ENCODE data around the gene ZFP69. TPM values are rescaled to one million over a fixed set of nuclear protein-coding genes. Genes with fewer than 3 reads are reported as not detected.

Gene ZFP69
- total and polyA plus RNA-seq, 2 donors (not counting 3 experiments of a cell fraction or from before 2014, with no cell fraction given) = 0.98 to 2.4 TPM

DNA sequence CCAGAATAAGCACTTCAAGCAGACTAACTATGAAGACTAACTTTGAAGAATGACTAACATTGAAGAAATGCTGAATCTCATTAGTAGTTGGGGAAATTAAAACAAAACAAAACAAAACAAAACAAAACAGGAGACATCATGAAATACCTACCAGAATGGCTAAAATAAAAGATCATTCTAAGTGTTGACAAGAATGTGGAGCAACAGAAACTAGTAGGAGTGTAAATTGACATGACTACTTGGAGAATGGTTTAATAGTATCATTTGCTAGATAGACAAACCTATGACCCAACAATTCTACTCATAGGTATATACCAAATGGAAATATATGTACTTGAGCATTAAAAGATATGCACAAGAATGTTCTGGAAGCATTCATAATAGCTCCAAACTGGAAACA lies 45.7 kb upstream of the ZFP69 start:
- dilution Hi-C loops (cut with MboI; ENCODE audit: extremely low pct_ligation_motif_present, low sequenced_read_pairs) = no loop called here
- Histone ChIP-seq H3K9me1 (replicated peaks; ENCODE audit: control insufficient read depth, extremely low read depth, insufficient read depth, low read length) (no peaks in the 10 kb centered on the region), H3K9ac (replicated peaks; ENCODE audit: extremely low read depth, insufficient read depth, low read length) (no peak overlapping the region), H3K9me3 (replicated peaks; ENCODE audit: control insufficient read depth, insufficient read depth, low read length) (no peaks in the 10 kb centered on the region), H3K4me3 (replicated peaks in 1 of 3; ENCODE audit: insufficient read depth in 1 of 3, low read depth in 1 of 3, low read length in 3 of 3) (no peak overlapping the region), H4K20me1 (replicated peaks; ENCODE audit: control insufficient read depth, extremely low read depth, insufficient read depth, low read length) (no peaks in the 10 kb centered on the region), H3K4me1 (ENCODE audit: control insufficient read depth, extremely low read depth, insufficient read depth, low read length) (peaks cover 2% of the 10 kb centered on the region), H2AFZ (ENCODE audit: low read depth, low read length) (no peak overlapping the region), H3K4me2 (ENCODE audit: insufficient read depth, low read length) (no peak overlapping the region), H3K27me3 (ENCODE audit: control insufficient read depth in 2 of 2, insufficient read depth in 2 of 2, low read length in 2 of 2) (no peaks in the 10 kb centered on the region), H3K79me2 (ENCODE audit: control insufficient read depth, insufficient read depth, low read length) (no peaks in the 10 kb centered on the region), H3K27ac (ENCODE audit: insufficient read depth, low read depth, low read length) (no peak overlapping the region), H3K36me3 (ENCODE audit: control insufficient read depth in 2 of 2, extremely low read depth in 1 of 2, insufficient read depth in 2 of 2, low read length in 2 of 2) (no peaks in the 10 kb centered on the region)
- FAIRE-seq = no peak
- TF ChIP-seq, protein P1, sequence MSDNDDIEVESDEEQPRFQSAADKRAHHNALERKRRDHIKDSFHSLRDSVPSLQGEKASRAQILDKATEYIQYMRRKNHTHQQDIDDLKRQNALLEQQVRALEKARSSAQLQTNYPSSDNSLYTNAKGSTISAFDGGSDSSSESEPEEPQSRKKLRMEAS (IDR thresholded peaks at IDR 0.05; ENCODE audit: insufficient read depth, insufficient read length) = no peak
- TF ChIP-seq GATA2 (IDR thresholded peaks at IDR 0.05; ENCODE audit: insufficient read depth, insufficient read length, low read depth, low read length) (no peak), JUN (IDR thresholded peaks at IDR 0.05; ENCODE audit: borderline replicate concordance, insufficient read depth, insufficient read length, low read depth) (no peak), EZH2 (IDR thresholded peaks at IDR 0.05; ENCODE audit: borderline replicate concordance, low read depth, low read length, severe bottlenecking) (no peak), POLR2AphosphoS5 (IDR thresholded peaks at IDR 0.05; ENCODE audit: insufficient read depth, low read depth, low read length) (no peak), FOS (IDR thresholded peaks at IDR 0.05; ENCODE audit: borderline replicate concordance, insufficient read depth, low read length) (no peak), POLR2A (IDR thresholded peaks at IDR 0.05; ENCODE audit: low read depth, low read length) (no peak), MYC (IDR thresholded peaks at IDR 0.05; ENCODE audit: low read depth, low read length) (no peak)
- TF ChIP-seq, protein P2, sequence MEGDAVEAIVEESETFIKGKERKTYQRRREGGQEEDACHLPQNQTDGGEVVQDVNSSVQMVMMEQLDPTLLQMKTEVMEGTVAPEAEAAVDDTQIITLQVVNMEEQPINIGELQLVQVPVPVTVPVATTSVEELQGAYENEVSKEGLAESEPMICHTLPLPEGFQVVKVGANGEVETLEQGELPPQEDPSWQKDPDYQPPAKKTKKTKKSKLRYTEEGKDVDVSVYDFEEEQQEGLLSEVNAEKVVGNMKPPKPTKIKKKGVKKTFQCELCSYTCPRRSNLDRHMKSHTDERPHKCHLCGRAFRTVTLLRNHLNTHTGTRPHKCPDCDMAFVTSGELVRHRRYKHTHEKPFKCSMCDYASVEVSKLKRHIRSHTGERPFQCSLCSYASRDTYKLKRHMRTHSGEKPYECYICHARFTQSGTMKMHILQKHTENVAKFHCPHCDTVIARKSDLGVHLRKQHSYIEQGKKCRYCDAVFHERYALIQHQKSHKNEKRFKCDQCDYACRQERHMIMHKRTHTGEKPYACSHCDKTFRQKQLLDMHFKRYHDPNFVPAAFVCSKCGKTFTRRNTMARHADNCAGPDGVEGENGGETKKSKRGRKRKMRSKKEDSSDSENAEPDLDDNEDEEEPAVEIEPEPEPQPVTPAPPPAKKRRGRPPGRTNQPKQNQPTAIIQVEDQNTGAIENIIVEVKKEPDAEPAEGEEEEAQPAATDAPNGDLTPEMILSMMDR (IDR thresholded peaks at IDR 0.05; ENCODE audit: extremely low read depth in 1 of 2, insufficient read depth in 1 of 2, low read depth in 1 of 2, low read length in 2 of 2) = no peak
- POLR2A ChIA-PET = no interaction called here
- CTCF ChIA-PET = interaction anchor here (0.6 to 1.7 kb wide), 4 partner anchors 8 to 288 kb away, joined by 3 to 4 read pairs (median 4); no protein-coding TSS in a partner anchor
- no TSS peak for BruUV-seq (replicated peaks)
- DNase-seq (ENCODE audit: low read depth, low spot score) = no peak
- intact Hi-C loops (cut with micrococcal nuclease) = no loop called here
